ENCODE measurements around the gene HELQ. TPM values are rescaled to one million over a fixed set of nuclear protein-coding genes. Genes with fewer than 3 reads are reported as not detected.

The HELQ gene
- total and polyA plus RNA-seq, 2 of the 13 experiments (the other 11 are each of a cell fraction or from before 2014, with no cell fraction given): 6.6 to 10.8 TPM

DNA sequence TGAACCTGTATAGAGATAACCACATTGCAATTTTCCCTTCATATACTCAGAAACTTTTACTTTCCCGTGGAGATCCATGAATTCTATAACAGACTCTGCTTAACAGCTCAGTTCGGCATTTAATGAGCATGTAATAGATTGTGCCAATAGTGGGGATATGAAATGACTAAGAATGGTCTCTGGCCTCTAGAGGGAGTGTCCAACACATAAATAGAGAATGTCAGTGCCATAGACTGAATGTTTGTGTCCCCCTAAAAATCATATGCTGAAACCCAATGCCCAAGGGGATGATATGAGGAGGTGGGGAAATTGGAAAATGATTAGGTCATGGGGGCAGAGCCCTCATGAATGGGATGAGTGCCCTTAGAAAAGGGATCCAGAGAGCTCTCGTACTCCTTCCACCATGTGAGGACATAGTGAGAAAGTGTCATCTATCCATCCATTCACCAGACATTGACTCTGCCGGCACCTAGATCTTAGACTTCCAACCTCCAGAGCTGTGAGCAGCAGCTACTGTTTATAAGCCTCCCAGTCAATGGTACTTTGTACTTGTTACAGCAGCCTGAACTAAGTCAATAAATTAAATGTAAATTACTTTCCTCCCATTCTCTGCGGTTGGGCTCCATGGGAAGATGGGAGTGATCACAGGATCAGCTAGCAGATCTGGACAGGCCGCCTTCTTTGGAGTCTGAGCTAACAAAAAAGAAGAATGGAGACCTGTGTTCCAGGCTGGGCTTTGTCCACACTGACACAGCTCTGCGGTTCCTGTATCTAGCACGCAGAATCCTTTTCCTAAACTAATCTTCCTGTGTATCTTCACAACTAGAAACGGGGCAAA is 92.9 kb downstream of the HELQ start (continued):
- peak; percentile 79 for TF ChIP-seq SOX13 (IDR thresholded peaks at IDR 0.05)
- peak in 1 of 2 experiments; percentile 87; a peak in 2 of 4 replicates for TF ChIP-seq SOX13 (CRISPR knock-in tag; conservative IDR thresholded peaks at IDR 0.05 in 1 of 2, IDR thresholded peaks at IDR 0.05 in 1 of 2)
- TF ChIP-seq ZFP36L2 (CRISPR knock-in tag; IDR thresholded peaks at IDR 0.05): no peak
- peak; percentile 49; the same call in 1 of the 2 replicates for TF ChIP-seq ZBTB20 (CRISPR knock-in tag; IDR thresholded peaks at IDR 0.05; ENCODE audit: borderline replicate concordance, low read depth)
- TF ChIP-seq, protein P1, sequence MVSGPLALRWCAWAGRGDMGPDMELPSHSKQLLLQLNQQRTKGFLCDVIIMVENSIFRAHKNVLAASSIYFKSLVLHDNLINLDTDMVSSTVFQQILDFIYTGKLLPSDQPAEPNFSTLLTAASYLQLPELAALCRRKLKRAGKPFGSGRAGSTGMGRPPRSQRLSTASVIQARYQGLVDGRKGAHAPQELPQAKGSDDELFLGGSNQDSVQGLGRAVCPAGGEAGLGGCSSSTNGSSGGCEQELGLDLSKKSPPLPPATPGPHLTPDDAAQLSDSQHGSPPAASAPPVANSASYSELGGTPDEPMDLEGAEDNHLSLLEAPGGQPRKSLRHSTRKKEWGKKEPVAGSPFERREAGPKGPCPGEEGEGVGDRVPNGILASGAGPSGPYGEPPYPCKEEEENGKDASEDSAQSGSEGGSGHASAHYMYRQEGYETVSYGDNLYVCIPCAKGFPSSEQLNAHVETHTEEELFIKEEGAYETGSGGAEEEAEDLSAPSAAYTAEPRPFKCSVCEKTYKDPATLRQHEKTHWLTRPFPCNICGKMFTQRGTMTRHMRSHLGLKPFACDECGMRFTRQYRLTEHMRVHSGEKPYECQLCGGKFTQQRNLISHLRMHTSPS (CRISPR knock-in tag; IDR thresholded peaks at IDR 0.05; ENCODE audit: low read depth): no peak
- TF ChIP-seq POGZ (CRISPR knock-in tag; IDR thresholded peaks at IDR 0.05): peak; percentile 41; the same call in 1 of the 2 replicates
- no peak for TF ChIP-seq PLRG1 (conservative IDR thresholded peaks at IDR 0.05)
- TF ChIP-seq ZNF777 (CRISPR knock-in tag; IDR thresholded peaks at IDR 0.05): no peak
- no peak for TF ChIP-seq HNRNPK (IDR thresholded peaks at IDR 0.05; ENCODE audit: low read depth, low read length, poor library complexity, severe bottlenecking)
- TF ChIP-seq, protein P2, sequence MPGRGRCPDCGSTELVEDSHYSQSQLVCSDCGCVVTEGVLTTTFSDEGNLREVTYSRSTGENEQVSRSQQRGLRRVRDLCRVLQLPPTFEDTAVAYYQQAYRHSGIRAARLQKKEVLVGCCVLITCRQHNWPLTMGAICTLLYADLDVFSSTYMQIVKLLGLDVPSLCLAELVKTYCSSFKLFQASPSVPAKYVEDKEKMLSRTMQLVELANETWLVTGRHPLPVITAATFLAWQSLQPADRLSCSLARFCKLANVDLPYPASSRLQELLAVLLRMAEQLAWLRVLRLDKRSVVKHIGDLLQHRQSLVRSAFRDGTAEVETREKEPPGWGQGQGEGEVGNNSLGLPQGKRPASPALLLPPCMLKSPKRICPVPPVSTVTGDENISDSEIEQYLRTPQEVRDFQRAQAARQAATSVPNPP (CRISPR knock-in tag; IDR thresholded peaks at IDR 0.05): no peak
- no peak for TF ChIP-seq ZNF343 (CRISPR knock-in tag; IDR thresholded peaks at IDR 0.05)
- TF ChIP-seq ZNF275 (CRISPR knock-in tag; IDR thresholded peaks at IDR 0.05; ENCODE audit: borderline replicate concordance): no peak
- TF ChIP-seq ZNF501 (CRISPR knock-in tag; IDR thresholded peaks at IDR 0.05): no peak
- TF ChIP-seq KLF6 (CRISPR knock-in tag; IDR thresholded peaks at IDR 0.05): no peak
- TF ChIP-seq PAWR (CRISPR knock-in tag; IDR thresholded peaks at IDR 0.05; ENCODE audit: borderline replicate concordance): no peak
- peak; percentile 10; the same call in 1 of the 2 replicates for TF ChIP-seq HOMEZ (CRISPR knock-in tag; IDR thresholded peaks at IDR 0.05; ENCODE audit: low read depth)
- no peak for TF ChIP-seq HOXA5 (CRISPR knock-in tag; IDR thresholded peaks at IDR 0.05)
- TF ChIP-seq, protein P3, sequence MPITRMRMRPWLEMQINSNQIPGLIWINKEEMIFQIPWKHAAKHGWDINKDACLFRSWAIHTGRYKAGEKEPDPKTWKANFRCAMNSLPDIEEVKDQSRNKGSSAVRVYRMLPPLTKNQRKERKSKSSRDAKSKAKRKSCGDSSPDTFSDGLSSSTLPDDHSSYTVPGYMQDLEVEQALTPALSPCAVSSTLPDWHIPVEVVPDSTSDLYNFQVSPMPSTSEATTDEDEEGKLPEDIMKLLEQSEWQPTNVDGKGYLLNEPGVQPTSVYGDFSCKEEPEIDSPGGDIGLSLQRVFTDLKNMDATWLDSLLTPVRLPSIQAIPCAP (CRISPR knock-in tag; IDR thresholded peaks at IDR 0.05; ENCODE audit: low read depth): no peak
- TF ChIP-seq IRF2 (CRISPR knock-in tag; IDR thresholded peaks at IDR 0.05): 0 out of 2 replicates have a peak, but pooled peaks have one; percentile 11
- no peak for TF ChIP-seq ZKSCAN5 (CRISPR knock-in tag; IDR thresholded peaks at IDR 0.05)
- no peak for TF ChIP-seq MAF1 (CRISPR knock-in tag; IDR thresholded peaks at IDR 0.05; ENCODE audit: borderline replicate concordance)
- peak; percentile 28; the same call in 1 of the 2 replicates for TF ChIP-seq NR2F6 (IDR thresholded peaks at IDR 0.05)
- TF ChIP-seq NR2F6 (CRISPR knock-in tag; IDR thresholded peaks at IDR 0.05): 0 out of 2 replicates have a peak, but pooled peaks have one; percentile 9
